NCI-H187 (cell line): ENCODE results near the gene FIBCD1.

Source experiments
- DNase-seq, 2 experiments: peaks; one replicate each; lab custom pipeline; 2025; lab: John Stamatoyannopoulos, UW

FIBCD1 gene

DNA sequence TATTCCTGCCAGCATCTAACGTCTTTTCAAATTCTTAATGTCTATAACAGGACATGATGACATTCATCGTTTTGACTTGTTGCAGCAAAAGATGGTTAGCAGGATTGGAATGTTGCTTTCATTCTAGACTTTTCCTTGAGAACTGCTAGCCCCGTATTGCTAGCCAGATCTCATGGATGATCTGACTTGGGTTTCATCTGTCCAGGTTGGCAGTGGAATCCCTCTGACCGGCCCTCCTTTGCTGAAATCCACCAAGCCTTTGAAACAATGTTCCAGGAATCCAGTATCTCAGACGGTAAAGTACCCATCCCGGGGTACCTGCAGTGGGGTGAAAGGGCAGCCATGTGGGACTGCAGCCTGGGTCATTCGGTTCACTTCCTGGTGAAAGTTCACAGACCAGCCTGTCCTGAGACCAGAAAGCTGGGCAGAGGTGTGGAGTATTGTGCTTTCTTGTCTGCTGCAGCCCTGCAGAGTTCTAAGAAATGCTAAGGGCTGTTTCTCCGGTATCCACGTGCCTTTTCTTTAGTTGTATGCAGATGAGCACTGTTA, 59.1 kb downstream of the FIBCD1 start:
- DNase-seq = no peak

DNA sequence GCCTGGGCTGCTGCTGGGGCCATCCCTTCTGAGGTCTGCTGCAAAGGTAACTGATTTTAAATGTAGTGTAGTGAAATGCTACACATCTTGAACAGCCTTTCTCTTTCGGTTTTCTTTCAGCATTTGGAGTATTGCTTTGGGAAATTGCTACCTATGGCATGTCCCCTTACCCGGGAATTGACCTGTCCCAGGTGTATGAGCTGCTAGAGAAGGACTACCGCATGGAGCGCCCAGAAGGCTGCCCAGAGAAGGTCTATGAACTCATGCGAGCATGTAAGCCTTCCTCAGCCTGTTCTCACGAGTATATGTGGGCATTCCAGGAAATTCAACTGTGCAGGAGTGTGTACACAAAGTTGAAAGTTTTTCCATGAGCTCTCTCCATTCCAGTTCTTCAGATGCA, 60.8 kb downstream of the FIBCD1 start:
- no peak for DNase-seq

DNA sequence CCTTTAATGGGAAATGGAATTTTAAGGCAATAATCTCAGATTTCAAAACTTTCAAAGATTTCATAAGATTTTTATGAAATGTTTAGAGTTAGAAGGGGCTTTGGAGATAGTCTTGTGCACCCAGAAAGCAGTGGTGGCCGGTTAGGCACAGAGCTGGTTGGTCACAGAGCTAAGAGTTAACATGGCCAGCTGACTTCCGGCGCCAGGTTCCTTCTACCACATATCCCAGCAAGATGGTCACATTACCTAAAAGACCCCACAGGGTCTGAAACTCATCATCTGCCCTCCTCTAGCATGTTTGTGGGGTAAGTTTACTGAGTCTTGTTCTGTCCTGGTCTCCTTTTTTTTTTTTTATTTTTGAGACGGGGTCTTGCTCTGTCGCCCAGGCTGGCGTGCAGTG, 61.7 kb downstream of the FIBCD1 start:
- DNase-seq = no peak

DNA sequence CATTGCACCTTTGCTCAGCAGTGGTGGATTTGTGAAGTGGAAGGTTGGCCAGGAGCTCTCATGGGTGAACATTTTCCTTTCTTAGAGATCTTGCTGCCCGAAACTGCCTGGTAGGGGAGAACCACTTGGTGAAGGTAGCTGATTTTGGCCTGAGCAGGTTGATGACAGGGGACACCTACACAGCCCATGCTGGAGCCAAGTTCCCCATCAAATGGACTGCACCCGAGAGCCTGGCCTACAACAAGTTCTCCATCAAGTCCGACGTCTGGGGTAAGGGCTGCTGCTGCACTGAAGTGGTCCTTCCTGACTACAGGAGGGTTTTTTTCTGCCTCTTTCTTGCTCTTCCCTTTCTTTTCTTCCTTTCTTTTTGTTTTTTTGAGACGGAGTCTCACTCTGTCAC, 64.3 kb downstream of the FIBCD1 start:
- no peak for DNase-seq

DNA sequence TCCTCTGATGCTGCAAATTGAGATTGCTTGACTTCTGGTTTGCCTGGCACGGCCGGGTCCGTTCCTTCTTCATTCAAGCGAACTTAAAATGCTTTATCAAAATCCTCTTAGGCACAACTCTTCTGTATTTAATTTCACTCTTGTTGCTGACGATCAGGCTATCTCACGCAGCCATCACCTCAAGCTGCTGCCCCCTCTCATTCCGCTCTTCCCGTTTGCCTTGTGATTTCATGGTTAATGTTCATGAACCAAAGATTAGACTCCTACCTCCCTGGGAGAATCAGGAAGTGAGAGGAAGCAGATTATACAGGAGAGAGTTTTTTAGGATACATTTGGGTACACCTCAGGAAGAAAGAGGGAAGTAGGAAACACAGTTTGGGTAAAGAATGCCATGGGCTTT, 65.1 kb downstream of the FIBCD1 start:
- DNase-seq = no peak

DNA sequence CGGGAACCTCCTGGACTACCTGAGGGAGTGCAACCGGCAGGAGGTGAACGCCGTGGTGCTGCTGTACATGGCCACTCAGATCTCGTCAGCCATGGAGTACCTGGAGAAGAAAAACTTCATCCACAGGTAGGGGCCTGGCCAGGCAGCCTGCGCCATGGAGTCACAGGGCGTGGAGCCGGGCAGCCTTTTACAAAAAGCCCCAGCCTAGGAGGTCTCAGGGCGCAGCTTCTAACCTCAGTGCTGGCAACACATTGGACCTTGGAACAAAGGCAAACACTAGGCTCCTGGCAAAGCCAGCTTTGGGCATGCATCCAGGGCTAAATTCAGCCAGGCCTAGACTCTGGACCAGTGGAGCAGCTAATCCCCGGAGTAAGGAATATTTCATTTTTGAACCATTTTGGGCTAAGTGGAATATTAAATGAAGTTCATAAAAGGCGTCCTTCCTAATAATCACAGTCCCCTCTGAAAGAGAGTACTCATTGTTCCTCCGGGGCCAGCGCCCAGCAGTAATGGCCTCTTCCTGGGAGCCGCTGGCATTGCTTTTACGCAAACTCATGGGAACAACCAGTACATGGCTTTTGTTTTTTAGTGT, 66.0 kb downstream of the FIBCD1 start:
- no peak for DNase-seq

DNA sequence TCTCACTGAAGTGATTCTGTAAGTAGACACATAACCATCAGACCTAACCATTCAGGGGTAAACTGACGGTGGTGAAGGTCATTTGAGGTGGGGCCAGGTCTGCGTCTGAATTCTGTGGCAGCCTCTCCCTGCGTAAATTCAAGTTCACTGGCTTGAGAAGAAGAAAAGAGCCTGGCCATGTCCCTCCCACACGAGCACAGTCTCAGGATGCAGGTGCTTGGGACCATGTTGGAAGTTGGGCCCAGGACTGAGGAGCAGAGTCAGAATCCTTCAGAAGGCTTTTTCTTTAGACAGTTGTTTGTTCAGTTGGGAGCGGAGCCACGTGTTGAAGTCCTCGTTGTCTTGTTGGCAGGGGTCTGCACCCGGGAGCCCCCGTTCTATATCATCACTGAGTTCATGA, 66.5 kb downstream of the FIBCD1 start:
- no peak for DNase-seq

DNA sequence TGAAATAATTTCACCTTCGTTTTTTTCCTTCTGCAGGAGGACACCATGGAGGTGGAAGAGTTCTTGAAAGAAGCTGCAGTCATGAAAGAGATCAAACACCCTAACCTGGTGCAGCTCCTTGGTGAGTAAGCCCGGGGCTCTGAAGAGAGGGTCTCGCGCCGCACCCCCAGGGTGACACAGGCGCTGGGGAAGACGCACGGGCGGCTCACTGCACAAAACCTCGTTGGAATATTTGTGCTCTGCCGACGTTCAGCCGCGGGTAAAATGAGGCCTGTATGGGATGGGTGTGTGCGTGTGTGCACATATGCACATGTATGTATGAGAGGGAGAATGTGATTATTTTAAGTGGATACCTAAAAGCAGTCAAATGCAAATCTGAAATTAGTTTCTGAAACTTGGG, 67.0 kb downstream of the FIBCD1 start:
- no peak for DNase-seq

DNA sequence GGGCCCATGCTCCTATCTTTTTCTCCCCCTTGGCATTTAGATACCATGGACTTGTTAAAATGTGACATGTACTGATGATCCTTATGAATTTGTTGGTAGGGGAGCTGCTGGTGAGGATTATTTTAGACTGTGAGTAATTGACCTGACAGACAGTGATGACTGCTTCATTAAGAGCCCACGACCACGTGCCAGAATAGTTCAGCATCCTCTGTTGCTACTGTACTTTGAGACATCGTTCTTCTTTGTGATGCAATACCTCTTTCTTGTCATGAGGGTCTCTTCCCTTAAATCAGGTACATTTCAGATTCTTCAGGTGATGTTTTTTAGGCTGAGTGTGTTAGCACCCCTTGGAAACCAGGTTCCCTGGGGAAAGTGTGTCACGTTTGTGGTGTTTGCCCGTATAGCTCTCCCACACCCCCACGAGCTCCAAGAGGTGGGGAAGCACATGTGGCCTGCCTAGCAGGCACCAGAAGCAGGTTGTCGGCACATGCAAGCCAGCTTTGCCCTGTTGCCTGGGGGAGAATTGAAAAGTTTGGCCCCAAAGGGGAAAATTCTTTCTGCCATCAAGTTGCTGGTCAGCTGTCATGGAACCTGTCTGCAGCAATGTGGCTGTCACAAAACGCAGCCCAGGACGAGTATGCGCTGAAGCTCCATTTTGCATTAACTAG, 67.5 kb downstream of the FIBCD1 start:
- DNase-seq = no peak

DNA sequence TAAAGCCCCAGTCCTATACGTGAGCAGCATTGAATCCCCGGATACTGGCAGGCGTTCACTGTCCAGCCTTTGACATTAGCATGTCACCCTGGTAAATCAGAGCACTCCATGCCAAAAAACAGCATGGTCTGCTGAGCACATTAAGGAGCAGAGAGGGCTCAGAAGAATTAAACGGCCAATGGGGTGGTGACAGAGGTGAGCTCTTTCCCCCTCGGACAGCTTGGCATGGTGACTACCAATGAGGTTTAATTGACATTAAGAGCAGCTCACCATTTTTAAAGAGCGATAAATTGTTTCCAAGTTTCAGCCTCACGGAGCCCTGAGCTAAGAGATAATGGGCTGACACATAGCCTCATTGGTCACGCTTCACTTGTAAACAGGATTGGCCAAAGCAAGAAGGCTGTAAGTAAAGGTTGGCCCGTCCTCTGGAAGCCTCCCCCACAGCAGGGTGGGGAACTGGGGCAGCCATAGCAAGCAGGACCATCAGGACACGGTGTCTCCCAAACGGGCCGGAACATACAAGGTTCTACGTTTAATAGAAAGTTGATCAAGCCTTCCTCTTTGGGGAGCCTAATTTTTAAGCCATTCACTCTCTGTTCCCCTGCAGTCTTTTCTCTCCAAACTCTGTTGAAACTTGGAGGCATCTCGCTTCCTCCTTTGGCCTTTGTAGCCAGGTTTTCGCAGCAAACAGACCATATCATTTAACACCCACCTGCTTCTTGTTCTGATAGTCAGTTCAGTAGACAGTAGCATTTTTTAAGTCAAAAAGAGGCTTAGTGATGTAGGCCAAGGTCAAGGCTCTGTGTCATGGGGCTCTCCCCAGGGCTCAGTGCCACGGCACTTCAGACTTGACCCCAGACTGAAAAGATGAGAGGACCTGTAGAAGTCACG, 68.3 kb downstream of the FIBCD1 start:
- DNase-seq = peak; percentile 6 to 25

DNA sequence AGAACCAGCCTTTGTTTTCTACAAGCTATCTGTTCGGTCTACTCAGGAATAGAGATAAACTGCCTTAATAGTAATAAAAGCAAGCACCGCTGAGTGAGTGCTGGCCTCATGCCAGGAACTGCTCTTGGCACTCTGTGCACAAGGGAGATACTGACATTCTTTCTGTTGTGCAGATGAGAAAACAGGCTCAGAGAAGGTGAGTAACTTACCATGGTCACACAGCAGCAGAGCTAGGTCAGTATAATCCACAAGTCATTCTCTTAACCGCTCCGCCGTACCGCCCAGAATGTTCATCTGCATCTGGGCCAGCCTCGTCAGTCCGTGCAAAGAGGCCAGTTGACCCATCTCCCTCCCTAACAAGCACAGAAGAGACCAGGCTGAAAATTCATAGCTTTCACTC, 69.8 kb downstream of the FIBCD1 start:
- DNase-seq = no peak

DNA sequence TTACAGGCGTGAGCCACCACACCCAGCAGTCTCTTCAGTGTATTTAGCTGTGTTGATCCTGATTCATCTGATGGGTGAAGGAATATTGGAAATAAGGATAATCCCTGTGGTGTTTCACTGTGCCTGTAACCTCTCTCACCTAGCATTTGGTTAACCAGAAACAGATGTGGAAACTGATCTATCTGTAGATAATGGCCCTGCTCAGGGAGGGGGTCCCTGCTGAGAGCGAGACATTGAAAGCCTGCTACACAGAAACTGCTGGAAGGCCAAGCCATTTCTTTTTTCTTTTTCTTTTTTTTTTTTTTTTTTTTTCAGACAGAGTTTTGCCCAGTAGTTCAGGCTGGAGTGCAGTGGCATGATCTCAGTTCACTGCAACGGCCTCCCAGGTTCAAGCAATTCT, 70.8 kb downstream of the FIBCD1 start:
- DNase-seq = no peak

DNA sequence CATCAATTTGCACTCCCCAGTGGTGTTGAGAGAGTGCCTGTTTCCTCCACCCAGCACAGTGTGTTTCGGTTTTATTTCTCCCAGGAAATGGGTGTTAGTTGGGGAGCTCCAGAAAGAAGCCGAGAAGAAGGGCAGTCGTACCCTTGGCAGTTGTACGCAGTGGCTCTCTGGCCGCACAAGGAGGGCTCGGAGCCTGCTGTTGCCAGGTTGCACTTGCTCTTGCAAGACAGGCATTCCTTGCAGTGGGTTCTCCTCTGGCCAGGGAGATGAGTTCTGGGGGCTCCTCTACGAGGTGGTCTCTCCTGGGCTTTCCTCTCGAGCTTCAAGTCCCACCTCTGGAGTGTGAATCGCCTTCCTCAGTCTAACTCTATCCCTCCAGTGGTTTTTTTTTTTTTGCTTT, 71.5 kb downstream of the FIBCD1 start:
- no peak for DNase-seq

DNA sequence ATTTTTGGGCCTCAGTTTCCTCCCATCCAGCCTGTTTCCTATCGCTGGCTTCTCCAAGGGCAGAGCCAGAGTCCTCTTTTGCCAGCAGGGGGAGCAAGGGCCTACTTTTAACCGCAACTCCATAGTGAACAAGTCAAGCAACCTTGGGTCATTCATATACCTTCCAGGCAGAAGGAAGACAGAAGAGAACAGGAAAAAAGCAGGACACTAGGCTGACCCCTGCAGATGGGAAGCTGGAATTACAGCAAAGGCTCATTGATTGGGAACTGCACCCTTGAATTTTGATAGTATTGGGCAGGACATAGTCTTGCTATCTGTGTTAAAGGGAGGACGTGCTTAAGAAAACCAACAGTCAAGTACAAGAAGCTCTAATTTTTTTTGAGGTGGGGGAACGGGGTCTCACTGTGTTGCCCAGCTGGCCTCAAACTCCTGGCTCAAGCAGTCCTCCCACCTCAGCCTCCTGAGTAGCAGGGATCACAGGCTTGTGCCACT, 72.5 kb downstream of the FIBCD1 start:
- peak; percentile 4 to 47 for DNase-seq

DNA sequence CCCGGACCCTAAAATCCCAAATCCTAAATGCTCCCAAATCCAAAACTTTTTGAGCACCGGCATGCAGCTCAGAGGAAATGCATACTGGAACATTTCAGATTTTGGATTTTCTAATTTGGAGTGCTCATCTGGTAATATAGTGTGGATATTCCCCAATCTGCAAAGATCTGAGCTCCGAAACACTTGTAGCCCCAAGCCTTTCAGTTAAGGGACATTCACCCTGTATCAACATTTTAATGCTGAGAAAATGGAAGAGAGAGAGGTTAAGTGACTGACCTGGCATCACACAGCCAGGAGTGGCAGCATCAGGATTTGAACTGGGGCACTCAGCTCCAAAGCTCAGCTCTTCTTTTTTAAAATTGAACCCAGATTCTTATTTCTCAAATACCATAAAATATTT, 73.1 kb downstream of the FIBCD1 start:
- no peak for DNase-seq

DNA sequence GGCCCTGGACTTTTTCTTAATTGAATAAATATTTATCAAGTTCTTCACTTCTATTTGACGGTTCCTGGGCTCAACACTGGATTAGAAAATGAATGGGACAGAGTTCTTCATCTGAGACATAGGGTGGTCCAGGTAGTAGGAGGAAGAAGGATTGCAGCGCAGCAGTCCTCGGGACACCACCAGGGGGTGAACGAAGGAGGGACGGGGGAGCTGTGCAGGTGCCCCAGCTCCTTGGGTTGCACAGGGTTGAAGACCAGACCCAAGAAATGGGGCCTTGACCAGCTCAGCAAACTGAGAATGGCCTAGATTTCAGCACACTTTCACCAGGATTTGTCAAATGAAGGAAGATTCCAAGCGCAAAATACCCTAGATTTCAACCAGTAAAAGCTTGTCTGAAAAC, 74.5 kb downstream of the FIBCD1 start:
- no peak for DNase-seq

DNA sequence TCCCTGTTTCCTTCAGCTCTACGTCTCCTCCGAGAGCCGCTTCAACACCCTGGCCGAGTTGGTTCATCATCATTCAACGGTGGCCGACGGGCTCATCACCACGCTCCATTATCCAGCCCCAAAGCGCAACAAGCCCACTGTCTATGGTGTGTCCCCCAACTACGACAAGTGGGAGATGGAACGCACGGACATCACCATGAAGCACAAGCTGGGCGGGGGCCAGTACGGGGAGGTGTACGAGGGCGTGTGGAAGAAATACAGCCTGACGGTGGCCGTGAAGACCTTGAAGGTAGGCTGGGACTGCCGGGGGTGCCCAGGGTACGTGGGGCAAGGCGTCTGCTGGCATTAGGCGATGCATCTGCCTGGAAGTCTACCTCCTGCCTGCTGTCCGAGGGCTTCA, 76.3 kb downstream of the FIBCD1 start:
- DNase-seq = no peak

DNA sequence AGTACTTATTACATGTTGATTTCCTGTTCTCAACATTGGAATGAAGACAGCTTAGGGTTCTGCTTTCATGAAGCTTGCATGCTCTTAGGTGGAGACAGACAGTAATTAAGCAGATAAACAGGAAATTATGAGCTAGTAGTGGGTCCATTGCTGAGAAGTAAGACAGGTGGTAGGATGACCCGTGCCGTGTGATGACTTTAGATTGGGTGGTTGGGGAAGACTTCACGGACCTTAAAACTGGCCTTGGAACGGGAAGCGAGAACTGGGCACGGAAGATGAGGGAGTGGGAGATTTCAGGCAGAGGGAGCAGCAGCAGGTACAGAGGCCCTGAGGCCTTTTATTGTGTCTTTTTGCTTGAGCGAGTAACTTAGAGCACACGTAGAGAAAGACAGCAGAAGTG, 76.8 kb downstream of the FIBCD1 start:
- no peak for DNase-seq

DNA sequence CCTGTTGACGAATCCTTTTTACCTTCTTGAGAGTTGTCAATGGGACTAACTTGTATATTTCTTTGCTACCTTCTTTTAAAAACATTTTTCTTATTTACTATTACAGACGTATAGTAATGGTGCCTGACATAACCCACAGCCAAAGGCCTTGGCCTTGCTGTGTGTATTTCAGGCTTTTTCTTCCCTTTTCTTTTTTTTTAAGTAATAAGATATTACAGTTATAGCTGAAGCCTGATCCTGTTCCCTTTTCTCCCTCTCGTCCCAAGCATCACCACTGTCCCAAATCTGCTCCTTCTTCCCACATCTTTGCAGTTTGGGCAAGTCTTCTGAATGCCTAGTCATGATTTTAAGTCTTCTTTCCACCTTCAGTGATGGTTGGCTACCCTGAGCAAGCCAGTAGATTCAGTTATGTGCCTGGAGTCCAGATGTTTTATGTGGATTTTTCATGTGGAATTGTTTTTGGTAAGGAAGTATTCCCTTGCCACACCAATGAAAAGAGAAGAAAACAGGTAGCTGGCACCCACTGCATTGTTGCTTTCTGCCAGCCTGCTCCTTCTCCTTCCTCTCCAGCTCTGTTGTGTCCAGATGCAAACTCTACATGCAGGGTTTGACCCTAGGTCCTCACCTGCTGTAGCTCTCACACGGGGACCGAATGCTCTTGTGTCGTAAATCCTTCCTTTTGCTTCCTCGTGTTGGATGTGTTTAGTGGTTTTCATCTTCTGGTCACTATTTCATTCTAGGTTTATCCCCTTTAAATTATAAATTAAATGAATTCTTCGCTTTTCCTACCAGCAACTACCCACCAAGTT, 77.5 kb downstream of the FIBCD1 start:
- DNase-seq = no peak

DNA sequence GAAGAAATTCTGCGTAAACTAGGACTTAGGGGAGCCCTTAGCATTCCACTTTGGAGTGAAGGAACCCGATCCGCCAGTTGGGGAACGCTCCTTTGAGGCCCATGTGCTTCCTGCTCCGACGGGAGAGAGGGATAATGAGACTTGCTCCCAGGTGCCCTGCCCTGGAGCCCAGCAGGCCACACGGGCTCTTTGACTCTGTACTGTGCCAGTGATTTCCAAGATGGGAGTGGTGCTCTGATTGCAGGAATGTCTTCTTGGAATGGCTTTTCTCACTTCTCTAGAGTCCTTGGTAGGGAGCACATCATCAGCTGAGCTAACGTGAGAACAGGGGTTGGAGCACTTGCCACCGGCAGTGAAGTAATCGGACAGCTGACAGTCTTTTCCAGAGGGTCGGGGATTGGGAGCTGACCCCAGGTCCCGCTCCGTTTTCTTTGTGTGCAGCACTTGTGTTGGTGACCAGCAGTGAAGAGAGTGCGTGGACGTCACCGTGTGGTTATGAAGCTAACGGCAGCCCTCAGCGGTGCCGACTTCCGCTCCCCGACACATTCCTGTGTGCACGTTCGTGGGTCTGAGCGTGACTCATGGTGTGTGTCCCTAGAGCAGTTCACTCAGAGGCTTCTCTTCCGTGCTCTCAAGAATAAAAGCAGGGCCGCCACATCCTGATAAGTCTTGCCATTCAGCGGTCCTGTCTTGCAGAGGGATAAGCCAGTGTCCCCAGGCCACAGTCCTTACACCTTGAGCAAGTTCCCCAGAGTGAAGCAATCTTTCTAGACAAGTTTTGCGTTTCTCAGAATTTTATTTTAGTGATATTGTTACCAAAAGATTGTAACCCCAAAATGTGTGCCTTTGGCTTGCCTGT, 78.4 kb downstream of the FIBCD1 start:
- no peak for DNase-seq
